H1 (cell line): ENCODE data around the gene TMEM165. TPM values are rescaled to one million over a fixed set of nuclear protein-coding genes. Genes with fewer than 3 reads are reported as not detected.
A peak's percentile ranks its signal among the peaks of the same experiment; 100 is the strongest.

Experiments used
- CTCF ChIA-PET: fragments of 300-600 bp; sonication (Branson Sonifier 250); formaldehyde crosslinking; loops from one replicate; lab custom pipeline; 2021; ENCODE audit not compliant: partially characterized antibody; lab: Charles Lee
- POLR2A ChIA-PET: fragments of 300-600 bp; sonication (Branson Sonifier 250); formaldehyde crosslinking; loops from one replicate; lab custom pipeline; 2021; ENCODE audit warnings: inconsistent platforms; ENCODE audit not compliant: partially characterized antibody; lab: Charles Lee
- DNase-seq, 2 experiments: peaks; one replicate each; pipeline versions ENCODE4 v3.0.0 to v3.0.0-alpha.2; 2010 to 2022; ENCODE audit warnings: low spot score in 2 of 2, low read depth in 1 of 2, mixed read lengths in 1 of 2
- FAIRE-seq: peaks from 2 replicates; lab custom pipeline; 2011; peaks lifted over from hg19 to GRCh38; lab: Jason Lieb, UNC
- H2AFZ ChIP-seq: 2 replicates; pipeline ENCODE4 v1.8.1; 2012; ENCODE audit warnings: low read length, inconsistent platforms
- H2AK5ac ChIP-seq: 2 replicates; pipeline ENCODE4 v1.6.1; 2013; ENCODE audit warnings: low read depth, low read length
- H2BK120ac ChIP-seq: replicated peaks from 2 replicates; pipeline ENCODE3; 2013; ENCODE audit warnings: low read depth, low read length, inconsistent platforms
- H2BK12ac ChIP-seq: 2 replicates; pipeline ENCODE4 v1.6.1; 2013; ENCODE audit warnings: low read depth, low read length
- H2BK15ac ChIP-seq: 2 replicates; pipeline ENCODE4 v1.6.1; 2013; ENCODE audit warnings: low read length
- H2BK20ac ChIP-seq: 2 replicates; pipeline ENCODE4 v1.6.1; 2013; ENCODE audit warnings: low read length
- H2BK5ac ChIP-seq: 2 replicates; pipeline ENCODE4 v1.6.1; 2013; ENCODE audit warnings: low read depth, low read length
- H3K14ac ChIP-seq: 2 replicates; pipeline ENCODE4 v1.6.1; 2013; ENCODE audit warnings: inconsistent platforms; ENCODE audit not compliant: insufficient read length
- H3K18ac ChIP-seq: 2 replicates; pipeline ENCODE4 v1.6.1; 2013; ENCODE audit warnings: low read length; ENCODE audit errors: extremely low read depth
- H3K23ac ChIP-seq: 2 replicates; pipeline ENCODE4 v1.6.1; 2013; ENCODE audit warnings: inconsistent platforms; ENCODE audit not compliant: insufficient read length
- H3K23me2 ChIP-seq: 2 replicates; pipeline ENCODE4 v1.6.1; 2013; ENCODE audit warnings: low read depth, low read length
- H3K27ac ChIP-seq: 2 replicates; pipeline ENCODE4 v1.6.1; 2011; ENCODE audit warnings: low read depth, low read length, inconsistent platforms
- H3K27me3 ChIP-seq, 4 experiments: replicated peaks in 1 of 4; 1 replicate in 1 of 4; 2 replicates in 3 of 4; pipeline versions ENCODE4 v1.6.1 to v1.8.1; 2011 to 2013; ENCODE audit warnings: low read length in 3 of 4, mild to moderate bottlenecking in 3 of 4, inconsistent platforms in 2 of 4, mixed read lengths in 2 of 4, moderate library complexity in 1 of 4; ENCODE audit not compliant: control insufficient read depth in 3 of 4, insufficient read depth in 3 of 4; ENCODE audit errors: extremely low read depth in 1 of 4
- H3K36me3 ChIP-seq, 4 experiments: 2 replicates each; pipeline versions ENCODE4 v1.6.1 to v1.8.1; 2011 to 2013; ENCODE audit warnings: mild to moderate bottlenecking in 4 of 4, low read length in 3 of 4, moderate library complexity in 2 of 4, control low read depth in 1 of 4, inconsistent platforms in 1 of 4; ENCODE audit not compliant: insufficient read depth in 4 of 4, control insufficient read depth in 2 of 4
- H3K4ac ChIP-seq: replicated peaks from 2 replicates; pipeline ENCODE3; 2013; ENCODE audit warnings: low read length, low read depth, mixed read lengths, inconsistent platforms; ENCODE audit not compliant: insufficient read length
- H3K4me1 ChIP-seq, 4 experiments: replicated peaks in 1 of 4; 1 replicate in 1 of 4; 2 replicates in 3 of 4; pipeline versions ENCODE4 v1.6.1 to v1.8.1; 2011 to 2013; ENCODE audit warnings: low read length in 3 of 4, inconsistent platforms in 2 of 4, mixed read lengths in 1 of 4; ENCODE audit not compliant: insufficient read depth in 4 of 4, control insufficient read depth in 3 of 4
- H3K4me2 ChIP-seq, 2 experiments: 2 replicates each; pipeline versions ENCODE4 v1.6.1 to v1.8.1; 2011 to 2013; ENCODE audit warnings: low read depth in 2 of 2, low read length in 2 of 2, control low read depth in 1 of 2, inconsistent platforms in 1 of 2, mild to moderate bottlenecking in 1 of 2; ENCODE audit not compliant: insufficient read depth in 1 of 2
- H3K4me3 ChIP-seq, 4 experiments: fragments of 200-600, 300-600 bp in 1 of 4; sonication (generic), shearing (Covaris generic), sonication (Bioruptor Twin) in 1 of 4; 2 replicates each; pipeline versions ENCODE4 v1.5.1 to v1.8.1; 2011 to 2016; ENCODE audit warnings: low read length in 4 of 4, low read depth in 3 of 4, control low read depth in 2 of 4, inconsistent platforms in 2 of 4, mild to moderate bottlenecking in 2 of 4, mixed read lengths in 1 of 4, moderate library complexity in 1 of 4; ENCODE audit not compliant: insufficient read depth in 2 of 4; ENCODE audit errors: extremely low read depth in 1 of 4
- H3K56ac ChIP-seq: replicated peaks from 2 replicates; pipeline ENCODE3; 2013; ENCODE audit warnings: low read depth, mild to moderate bottlenecking, mixed read lengths, low read length, inconsistent platforms; ENCODE audit not compliant: insufficient read length
- H3K79me1 ChIP-seq: 2 replicates; pipeline ENCODE4 v1.6.1; 2013; ENCODE audit warnings: low read depth, low read length, control low read depth
- H3K79me2 ChIP-seq, 2 experiments: 2 replicates each; pipeline versions ENCODE4 v1.6.1 to v1.8.1; 2012 to 2013; ENCODE audit warnings: low read length in 2 of 2, mild to moderate bottlenecking in 2 of 2, inconsistent platforms in 1 of 2; ENCODE audit not compliant: insufficient read depth in 2 of 2, control insufficient read depth in 1 of 2
- H3K9ac ChIP-seq, 4 experiments: replicated peaks in 1 of 4; 1 replicate in 1 of 4; 2 replicates in 3 of 4; pipeline versions ENCODE4 v1.6.1 to v1.8.1; 2011 to 2013; ENCODE audit warnings: low read depth in 3 of 4, low read length in 3 of 4, control low read depth in 2 of 4, mild to moderate bottlenecking in 2 of 4, moderate library complexity in 2 of 4, inconsistent platforms in 1 of 4; ENCODE audit errors: extremely low read depth in 1 of 4
- H3K9me3 ChIP-seq, 2 experiments: 2 replicates each; pipeline versions ENCODE4 v1.6.1 to v1.8.1; 2012 to 2013; ENCODE audit warnings: mild to moderate bottlenecking in 2 of 2, moderate library complexity in 2 of 2, control low read depth in 1 of 2, inconsistent platforms in 1 of 2, low read depth in 1 of 2, low read length in 1 of 2, mixed read lengths in 1 of 2; ENCODE audit not compliant: insufficient read depth in 2 of 2
- H4K20me1 ChIP-seq, 2 experiments: replicated peaks in 1 of 2; 2 replicates each; pipeline versions ENCODE3 to v1.8.1; 2011 to 2013; ENCODE audit warnings: inconsistent platforms in 2 of 2, low read length in 2 of 2, mild to moderate bottlenecking in 1 of 2; ENCODE audit not compliant: insufficient read depth in 2 of 2, control insufficient read depth in 1 of 2
- H4K5ac ChIP-seq: 2 replicates; pipeline ENCODE4 v1.6.1; 2013; ENCODE audit warnings: low read length, low read depth, mixed read lengths, inconsistent platforms; ENCODE audit not compliant: insufficient read length
- H4K8ac ChIP-seq: 2 replicates; pipeline ENCODE4 v1.8.0; 2013; ENCODE audit warnings: mild to moderate bottlenecking, moderate library complexity, low read length, inconsistent platforms; ENCODE audit not compliant: insufficient read depth; ENCODE audit errors: extremely low read depth
- H4K91ac ChIP-seq: replicated peaks from 2 replicates; pipeline ENCODE3; 2013; ENCODE audit warnings: low read length, mixed read lengths, inconsistent platforms; ENCODE audit not compliant: insufficient read length
- ASH2L ChIP-seq: fragments of 200-600, 300-600 bp; sonication (generic); IDR thresholded peaks from one replicate; pipeline ENCODE4 v1.7.1; 2017; ENCODE audit warnings: low read length
- FOSL1 ChIP-seq: IDR thresholded peaks from 2 replicates; pipeline ENCODE4 v1.6.1; 2011; ENCODE audit warnings: mild to moderate bottlenecking, low read depth, low read length, moderate library complexity; ENCODE audit not compliant: insufficient read depth
- HDAC2 ChIP-seq, 2 experiments: fragments of 300-600 bp in 1 of 2; sonication (generic) in 1 of 2; IDR thresholded peaks; 2 replicates each; pipeline ENCODE4 v1.6.1; 2011 to 2012; ENCODE audit warnings: low read depth in 2 of 2, low read length in 2 of 2, mild to moderate bottlenecking in 2 of 2, moderate library complexity in 2 of 2, borderline replicate concordance in 1 of 2, inconsistent platforms in 1 of 2
- HDAC6 ChIP-seq: IDR thresholded peaks from one replicate; pipeline ENCODE4 v1.7.1; 2012; ENCODE audit warnings: low read depth, mild to moderate bottlenecking, inconsistent platforms, low read length, moderate library complexity
- JUN ChIP-seq: IDR thresholded peaks from 2 replicates; pipeline ENCODE4 v1.6.1; 2011; ENCODE audit warnings: low read depth, mild to moderate bottlenecking, improper control_type of control experiment, low read length
- NANOG ChIP-seq: IDR thresholded peaks from 2 replicates; pipeline ENCODE4 v1.6.1; 2011; ENCODE audit warnings: low read length, low read depth, mild to moderate bottlenecking, inconsistent platforms; ENCODE audit not compliant: insufficient read depth, poor library complexity, severe bottlenecking
- POLR2AphosphoS5 ChIP-seq: IDR thresholded peaks from 2 replicates; pipeline ENCODE4 v1.6.1; 2011; ENCODE audit warnings: low read depth, low read length
- SIRT6 ChIP-seq: IDR thresholded peaks from one replicate; pipeline ENCODE4 v1.7.1; 2012; ENCODE audit warnings: low read length, inconsistent platforms
- SRF ChIP-seq: IDR thresholded peaks from 2 replicates; pipeline ENCODE4 v1.6.1; 2011; ENCODE audit warnings: mild to moderate bottlenecking, low read depth, low read length, moderate library complexity
- WGBS, 2 experiments: shearing (Covaris generic) in 1 of 2; methylation state at CpG; one replicate each; pipeline versions ENCODE4 v1.1.6 to v1.1.7; 2013 to 2015; ENCODE audit warnings: low lambda C conversion rate in 2 of 2, mixed read lengths in 2 of 2, inconsistent platforms in 1 of 2, low coverage in 1 of 2, missing lambda C conversion rate in 1 of 2; ENCODE audit not compliant: insufficient replicate concordance in 2 of 2, insufficient coverage in 1 of 2, insufficient read length in 1 of 2; ENCODE audit errors: extremely low coverage in 1 of 2, missing lambda C conversion rate in 1 of 2; 5-methylcytosine and 5-hydroxymethylcytosine counted together
- polyA plus RNA-seq, 7 experiments: library from polyadenylated mRNA; depleted of rRNA in 3 of 7; stranded (reverse) in 5 of 7; unstranded in 2 of 7; fragments of >200 nt in 5 of 7; fragments of 200-250 nt in 2 of 7; gene quantifications; 1 replicate in 5 of 7; 2 replicates in 1 of 7; 4 replicates in 1 of 7; pipeline versions ENCODE4 v1.2.1 to v1.2.3, GENCODE V29; 2011 to 2013; ENCODE audit warnings: missing spikeins in 2 of 7, mixed read lengths in 2 of 7
- total RNA-seq: library from RNA; stranded (reverse); fragmentation: NEBNext Ultra II Directional; extraction: Animal tissue kit (Norgen Biotek cat#: 25700); gene quantifications from 2 replicates; pipeline ENCODE4 v1.2.1, GENCODE V29; 2021
- TF ChIP-seq, protein P1 (sequence below): IDR thresholded peaks from 2 replicates; pipeline ENCODE4 v1.6.1; 2012; ENCODE audit warnings: inconsistent platforms

TMEM165 gene
- total and polyA plus RNA-seq, 2 of the 8 experiments (the other 6 are each of a cell fraction or from before 2014, with no cell fraction given) = 85.5 to 125 TPM

DNA sequence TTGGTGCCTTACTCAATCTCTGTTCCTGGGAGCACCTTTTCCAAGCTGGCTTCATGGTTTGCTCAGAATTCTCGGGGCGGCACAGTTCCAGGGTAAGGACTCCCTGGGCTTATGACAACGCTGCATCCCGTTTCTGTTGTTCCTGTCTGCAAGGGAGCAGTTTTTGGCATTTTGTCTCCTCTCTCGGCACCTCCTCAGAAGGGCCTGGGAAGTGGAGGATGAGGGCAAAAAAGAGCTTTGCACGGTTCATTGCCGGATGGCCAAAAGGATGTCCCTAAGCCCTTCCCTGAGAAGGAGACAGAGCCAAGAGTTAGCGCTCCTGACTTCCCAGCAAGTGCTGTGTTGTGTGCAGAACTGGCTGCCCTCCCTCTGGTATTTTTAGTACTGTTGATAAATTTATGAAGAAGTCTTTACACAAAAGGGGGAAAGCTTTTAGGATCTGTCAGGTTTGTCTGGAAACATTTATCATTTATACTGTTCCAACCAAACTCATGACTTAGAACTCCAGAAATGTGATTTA, 36.3 kb upstream of the TMEM165 start:
- Histone ChIP-seq H3K27ac (no peak overlapping the region), H2BK12ac (no peak overlapping the region), H3K56ac (no peak overlapping the region), H3K4ac (no peak overlapping the region), H2BK20ac (peak overlapping the region; percentile 61; the same call in 1 of the 2 replicates), H3K36me3 (no peaks in the 10 kb centered on the region), H3K27me3 (no peaks in the 10 kb centered on the region), H3K9ac (no peak overlapping the region), H3K4me3 (no peak overlapping the region), H4K91ac (no peak overlapping the region), H4K5ac (no peak overlapping the region), H2AK5ac (no peak overlapping the region), H3K4me2 (no peak overlapping the region), H2BK120ac (no peak overlapping the region), H4K8ac (no peak overlapping the region), H3K18ac (no peak overlapping the region), H3K79me2 (no peaks in the 10 kb centered on the region), H2AFZ (no peak overlapping the region), H2BK5ac (no peak overlapping the region), H3K9me3 (no peaks in the 10 kb centered on the region), H3K4me1 (peaks cover 0 to 7% (median 0%) of the 10 kb centered on the region in 4 experiments; a peak in 2 of 7 replicates), H4K20me1 (no peaks in the 10 kb centered on the region), H3K14ac (no peak overlapping the region), H3K23me2 (0 out of 2 replicates have a peak, but pooled peaks cover 3% of the 10 kb centered on the region), H3K23ac (no peak overlapping the region), H2BK15ac (no peak overlapping the region), H3K79me1 (no peaks in the 10 kb centered on the region)
- DNase-seq (peak in 1 of 2 experiments; percentile 35), FAIRE-seq (no peak)
- ChIA-PET CTCF (interaction anchor here (1.5 kb wide), 1 partner anchor 18 kb away, joined by 3 read pairs; no protein-coding TSS in a partner anchor), POLR2A (no interaction called here)
- 92% methylated on average over 8 of the region's 8 CpGs; no CpG with 5 or more reads in 1 of the 2 experiments for WGBS, 2 experiments
- no peak for TF ChIP-seq JUN
- TF ChIP-seq HDAC6 = no peak
- no peak for TF ChIP-seq SRF
- TF ChIP-seq SIRT6 = no peak
- no peak for TF ChIP-seq NANOG
- TF ChIP-seq, protein P1, sequence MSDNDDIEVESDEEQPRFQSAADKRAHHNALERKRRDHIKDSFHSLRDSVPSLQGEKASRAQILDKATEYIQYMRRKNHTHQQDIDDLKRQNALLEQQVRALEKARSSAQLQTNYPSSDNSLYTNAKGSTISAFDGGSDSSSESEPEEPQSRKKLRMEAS = no peak
- no peak for TF ChIP-seq ASH2L
- no peak for TF ChIP-seq HDAC2 (IDR thresholded peaks at IDR 0.05; ENCODE audit: borderline replicate concordance in 1 of 2, low read depth in 2 of 2, low read length in 2 of 2)
- TF ChIP-seq FOSL1 = no peak
- no peak for TF ChIP-seq POLR2AphosphoS5
